H9 (cell line): ENCODE results near the gene EIF2B5. TPM values are rescaled to one million over a fixed set of nuclear protein-coding genes. Genes with fewer than 3 reads are reported as not detected.

Experiments used
- DNase-seq: peaks from one replicate; pipeline ENCODE4 v3.0.0-alpha.2; 2017
- H2AFZ ChIP-seq: one replicate; pipeline ENCODE4 v1.6.1; 2013; ENCODE audit warnings: mild to moderate bottlenecking, low read length, control low read depth, moderate library complexity
- H2AK5ac ChIP-seq: 2 replicates; pipeline ENCODE4 v1.6.1; 2013; ENCODE audit warnings: low read length, control low read depth, mixed read lengths; ENCODE audit not compliant: insufficient read length
- H2BK120ac ChIP-seq: one replicate; pipeline ENCODE4 v1.6.1; 2013; ENCODE audit warnings: low read depth, mild to moderate bottlenecking, low read length, control low read depth, inconsistent platforms; ENCODE audit not compliant: poor library complexity, severe bottlenecking
- H2BK12ac ChIP-seq: 2 replicates; pipeline ENCODE4 v1.6.1; 2013; ENCODE audit warnings: low read length, control low read depth, mixed read lengths, low read depth; ENCODE audit not compliant: insufficient read length
- H2BK15ac ChIP-seq: 2 replicates; pipeline ENCODE4 v1.6.1; 2013; ENCODE audit warnings: low read depth, low read length, control low read depth
- H2BK20ac ChIP-seq: one replicate; pipeline ENCODE4 v1.6.1; 2013; ENCODE audit warnings: low read depth, mild to moderate bottlenecking, low read length, control low read depth, inconsistent platforms; ENCODE audit not compliant: poor library complexity, severe bottlenecking
- H2BK5ac ChIP-seq: 2 replicates; pipeline ENCODE4 v1.6.1; 2013; ENCODE audit warnings: low read length, control low read depth, mixed read lengths; ENCODE audit not compliant: insufficient read length
- H3K14ac ChIP-seq: 2 replicates; pipeline ENCODE4 v1.6.1; 2013; ENCODE audit warnings: low read length, control low read depth; ENCODE audit not compliant: insufficient read depth
- H3K18ac ChIP-seq: 2 replicates; pipeline ENCODE4 v1.6.1; 2013; ENCODE audit warnings: low read depth, mild to moderate bottlenecking, mixed read lengths, low read length, control low read depth; ENCODE audit not compliant: insufficient read length
- H3K23ac ChIP-seq: 2 replicates; pipeline ENCODE4 v1.6.1; 2013; ENCODE audit warnings: low read length, control low read depth, mixed read lengths, low read depth; ENCODE audit not compliant: insufficient read length
- H3K23me2 ChIP-seq: 2 replicates; pipeline ENCODE4 v1.6.1; 2013; ENCODE audit warnings: low read depth, mild to moderate bottlenecking, mixed read lengths, low read length, control low read depth; ENCODE audit not compliant: insufficient read length, poor library complexity, severe bottlenecking
- H3K27ac ChIP-seq: 2 replicates; pipeline ENCODE4 v1.5.1; 2013; ENCODE audit warnings: low read length, control low read depth, mixed read lengths, low read depth; ENCODE audit not compliant: insufficient read length
- H3K27me3 ChIP-seq: 2 replicates; pipeline ENCODE4 v1.6.1; 2013; ENCODE audit warnings: low read length, control low read depth, inconsistent platforms; ENCODE audit not compliant: insufficient read depth
- H3K4ac ChIP-seq: 2 replicates; pipeline ENCODE4 v1.6.1; 2013; ENCODE audit warnings: low read depth, mild to moderate bottlenecking, control low read depth, inconsistent platforms, low read length, moderate library complexity
- H3K4me1 ChIP-seq: 2 replicates; pipeline ENCODE4 v1.6.1; 2013; ENCODE audit warnings: low read length, control low read depth, inconsistent platforms; ENCODE audit not compliant: insufficient read depth
- H3K4me2 ChIP-seq: 2 replicates; pipeline ENCODE4 v1.6.1; 2013; ENCODE audit warnings: low read length, control low read depth, mixed read lengths; ENCODE audit not compliant: insufficient read length, insufficient read depth
- H3K56ac ChIP-seq: 2 replicates; pipeline ENCODE4 v1.6.1; 2013; ENCODE audit warnings: low read depth, mild to moderate bottlenecking, mixed read lengths, low read length, control low read depth; ENCODE audit not compliant: insufficient read length
- H3K79me1 ChIP-seq: 2 replicates; pipeline ENCODE4 v1.6.1; 2013; ENCODE audit warnings: low read depth, mild to moderate bottlenecking, moderate library complexity, low read length, control low read depth, inconsistent platforms; ENCODE audit not compliant: insufficient read depth, poor library complexity, severe bottlenecking
- H3K79me2 ChIP-seq: 2 replicates; pipeline ENCODE4 v1.6.1; 2013; ENCODE audit warnings: low read length, control low read depth, inconsistent platforms; ENCODE audit not compliant: insufficient read depth
- H3K9ac ChIP-seq: 2 replicates; pipeline ENCODE4 v1.6.1; 2013; ENCODE audit warnings: low read length, control low read depth, mixed read lengths; ENCODE audit not compliant: insufficient read length; ENCODE audit errors: extremely low read depth
- H3K9me3 ChIP-seq: one replicate; pipeline ENCODE4 v1.6.1; 2013; ENCODE audit warnings: low read depth, low read length, inconsistent platforms; ENCODE audit not compliant: control insufficient read depth
- H3T11ph ChIP-seq: one replicate; pipeline ENCODE4 v1.6.1; 2013; ENCODE audit warnings: mild to moderate bottlenecking, low read length, control low read depth, inconsistent platforms
- H4K20me1 ChIP-seq: one replicate; pipeline ENCODE4 v1.6.1; 2013; ENCODE audit not compliant: control insufficient read depth, insufficient read length, insufficient read depth
- H4K5ac ChIP-seq: 2 replicates; pipeline ENCODE4 v1.6.1; 2013; ENCODE audit warnings: low read depth, mild to moderate bottlenecking, mixed read lengths, low read length, control low read depth; ENCODE audit not compliant: insufficient read length
- H4K8ac ChIP-seq: replicated peaks from 2 replicates; pipeline ENCODE4 v1.6.1; 2013; ENCODE audit warnings: low read length, control low read depth, mixed read lengths, low read depth; ENCODE audit not compliant: insufficient read length
- H4K91ac ChIP-seq: 2 replicates; pipeline ENCODE4 v1.6.1; 2013; ENCODE audit warnings: low read depth, mild to moderate bottlenecking, moderate library complexity, mixed read lengths, low read length, control low read depth; ENCODE audit not compliant: insufficient read length
- H3K27ac Mint-ChIP-seq, 3 experiments: 2 replicates in 2 of 3; 3 replicates in 1 of 3; pipeline ENCODE4 v1.8.0; 2020 to 2021; ENCODE audit warnings: mixed read lengths in 3 of 3, mild to moderate bottlenecking in 1 of 3, moderate library complexity in 1 of 3
- H3K27me3 Mint-ChIP-seq: 2 replicates; pipeline ENCODE4 v1.8.0; 2021; ENCODE audit warnings: low read depth, mild to moderate bottlenecking, moderate library complexity, mixed read lengths
- H3K36me3 Mint-ChIP-seq, 3 experiments: 2 replicates in 2 of 3; 3 replicates in 1 of 3; pipeline ENCODE4 v1.8.0; 2020 to 2021; ENCODE audit warnings: low read depth in 3 of 3, mixed read lengths in 3 of 3; ENCODE audit not compliant: insufficient read depth in 1 of 3
- H3K4me1 Mint-ChIP-seq, 2 experiments: 2 replicates each; pipeline ENCODE4 v1.8.0; 2020; ENCODE audit warnings: mixed read lengths in 2 of 2
- H3K4me3 Mint-ChIP-seq, 2 experiments: 2 replicates in 1 of 2; 3 replicates in 1 of 2; pipeline ENCODE4 v1.8.0; 2020 to 2021; ENCODE audit warnings: mild to moderate bottlenecking in 2 of 2, mixed read lengths in 2 of 2, moderate library complexity in 1 of 2
- H3K9me3 Mint-ChIP-seq, 2 experiments: 2 replicates in 1 of 2; 3 replicates in 1 of 2; pipeline ENCODE4 v1.8.0; 2020; ENCODE audit warnings: mild to moderate bottlenecking in 2 of 2, mixed read lengths in 2 of 2, moderate library complexity in 1 of 2
- WGBS: extraction: QIAGEN DNeasy Blood & Tissue Kit; methylation state at CpG from one replicate; pipeline ENCODE4 v1.1.7; 2013; ENCODE audit warnings: missing lambda C conversion rate, low lambda C conversion rate, mixed read lengths; ENCODE audit not compliant: insufficient read length; ENCODE audit errors: extremely low coverage; 5-methylcytosine and 5-hydroxymethylcytosine counted together
- total RNA-seq: library from RNA; stranded (reverse); gene quantifications from 2 replicates; pipeline ENCODE4 v1.2.1, GENCODE V29; 2021
- TF ChIP-seq, protein P1 (sequence below): fragments of 200-600 bp; sonication (generic); conservative IDR thresholded peaks from 3 replicates; pipeline ENCODE4 v1.8.0; 2021; ENCODE audit warnings: antibody characterized with exemption, mild to moderate bottlenecking

EIF2B5 gene
- total RNA-seq, 1 experiment from 2014 or later = 42.0 TPM

DNA sequence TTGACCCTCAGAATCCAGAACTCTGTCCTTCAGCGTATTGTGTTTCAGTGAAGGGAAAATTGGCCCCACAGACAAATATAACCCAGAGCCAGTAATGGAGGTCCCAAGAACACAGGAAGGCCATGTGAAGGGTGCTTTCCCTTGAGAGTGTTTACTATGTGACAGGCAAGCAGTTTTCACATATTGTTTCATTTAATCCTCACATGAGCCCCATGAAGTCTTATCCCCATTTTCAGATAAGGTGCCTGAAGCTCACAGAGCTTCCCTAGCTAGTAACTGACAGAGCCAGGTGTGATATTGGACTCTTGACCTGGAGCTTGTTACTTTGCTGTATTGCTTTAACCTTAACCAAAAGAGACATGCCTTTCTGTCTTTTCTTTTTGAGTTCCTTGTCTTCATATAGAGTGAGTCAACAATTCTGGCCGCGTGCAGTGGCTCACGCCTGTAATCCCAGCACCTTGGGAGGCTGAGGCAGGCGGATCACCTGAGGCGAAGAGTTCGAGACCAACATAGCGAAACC, 10.7 kb downstream of the EIF2B5 start:
- Mint-ChIP-seq H3K4me3 (no peak overlapping the region), H3K36me3 (peaks cover 22 to 57% (median 26%) of the 10 kb centered on the region in 3 experiments; a peak in 6 of 7 replicates), H3K9me3 (no peaks in the 10 kb centered on the region), H3K27ac (no peak overlapping the region), H3K27me3 (no peaks in the 10 kb centered on the region), H3K4me1 (peaks cover 2 to 3% of the 10 kb centered on the region in 2 experiments; a peak in 2 of 4 replicates)
- Histone ChIP-seq H2AK5ac (no peak overlapping the region), H4K91ac (no peak overlapping the region), H3K23me2 (no peaks in the 10 kb centered on the region), H3K4me2 (no peak overlapping the region), H2BK120ac (no peak overlapping the region), H2BK12ac (no peak overlapping the region), H2BK15ac (no peak overlapping the region), H3K79me1 (peaks cover 10% of the 10 kb centered on the region), H3K4ac (no peak overlapping the region), H3K79me2 (no peaks in the 10 kb centered on the region), H4K5ac (no peak overlapping the region), H2BK20ac (no peak overlapping the region), H3K4me1 (no peaks in the 10 kb centered on the region), H3K27me3 (no peaks in the 10 kb centered on the region), H4K8ac (no peak overlapping the region), H2AFZ (no peak overlapping the region), H3K56ac (no peak overlapping the region), H3T11ph (no peak overlapping the region), H3K18ac (no peak overlapping the region), H3K14ac (no peak overlapping the region), H2BK5ac (no peak overlapping the region), H3K9ac (no peak overlapping the region), H4K20me1 (no peaks in the 10 kb centered on the region), H3K9me3 (no peaks in the 10 kb centered on the region), H3K23ac (no peak overlapping the region), H3K27ac (no peak overlapping the region)
- no peak for DNase-seq
- WGBS = no CpG with 5 or more reads among the region's 8 CpGs
- TF ChIP-seq, protein P1, sequence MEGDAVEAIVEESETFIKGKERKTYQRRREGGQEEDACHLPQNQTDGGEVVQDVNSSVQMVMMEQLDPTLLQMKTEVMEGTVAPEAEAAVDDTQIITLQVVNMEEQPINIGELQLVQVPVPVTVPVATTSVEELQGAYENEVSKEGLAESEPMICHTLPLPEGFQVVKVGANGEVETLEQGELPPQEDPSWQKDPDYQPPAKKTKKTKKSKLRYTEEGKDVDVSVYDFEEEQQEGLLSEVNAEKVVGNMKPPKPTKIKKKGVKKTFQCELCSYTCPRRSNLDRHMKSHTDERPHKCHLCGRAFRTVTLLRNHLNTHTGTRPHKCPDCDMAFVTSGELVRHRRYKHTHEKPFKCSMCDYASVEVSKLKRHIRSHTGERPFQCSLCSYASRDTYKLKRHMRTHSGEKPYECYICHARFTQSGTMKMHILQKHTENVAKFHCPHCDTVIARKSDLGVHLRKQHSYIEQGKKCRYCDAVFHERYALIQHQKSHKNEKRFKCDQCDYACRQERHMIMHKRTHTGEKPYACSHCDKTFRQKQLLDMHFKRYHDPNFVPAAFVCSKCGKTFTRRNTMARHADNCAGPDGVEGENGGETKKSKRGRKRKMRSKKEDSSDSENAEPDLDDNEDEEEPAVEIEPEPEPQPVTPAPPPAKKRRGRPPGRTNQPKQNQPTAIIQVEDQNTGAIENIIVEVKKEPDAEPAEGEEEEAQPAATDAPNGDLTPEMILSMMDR = no peak
